RCC 7860 (cell line): Measurements from ENCODE around the gene CENPU.
"Not testable (repeated sequence)": the region's sequence is repeated elsewhere in the genome, so short reads cannot be mapped to it uniquely, and the experiment has no call there.

ENCODE experiments used
- DNase-seq: peaks from one replicate; pipeline ENCODE4 v3.0.0-alpha.2; 2015; ENCODE audit warnings: low spot score
- FAIRE-seq: peaks from 2 replicates; lab custom pipeline; 2012; peaks lifted over from hg19 to GRCh38; lab: Jason Lieb, UNC

CENPU gene

GRCh38 chr4:184668511-184669114 is 65.3 kb downstream of the CENPU start:
- DNase-seq, result no peak
- FAIRE-seq, result no peak

- FAIRE-seq, result no peak
- DNase-seq, result no peak
Measured at GRCh38 chr4:184668096-184668495, 65.8 kb downstream of the CENPU start.

- no peak for DNase-seq
- no peak for FAIRE-seq
Measured at GRCh38 chr4:184666670-184667069, 67.2 kb downstream of the CENPU start.

GRCh38 chr4:184664445-184665210 is 69.3 kb downstream of the CENPU start:
- FAIRE-seq, result no peak
- no peak for DNase-seq

- FAIRE-seq (no peak), DNase-seq (no peak)
Measured at GRCh38 chr4:184662236-184662635, 71.7 kb downstream of the CENPU start.

- FAIRE-seq (no peak), DNase-seq (no peak)
Measured at GRCh38 chr4:184660978-184661377, 72.9 kb downstream of the CENPU start.

- not testable (repeated sequence) for DNase-seq, FAIRE-seq
Measured at GRCh38 chr4:184657820-184658219, 76.1 kb downstream of the CENPU start.

GRCh38 chr4:184657144-184657543 is 76.8 kb downstream of the CENPU start:
- FAIRE-seq, result no peak

GRCh38 chr4:184655889-184656869 is 77.7 kb downstream of the CENPU start:
- no peak for FAIRE-seq
- DNase-seq, result no peak

More at GRCh38 chr4:184657144-184657543, 76.8 kb downstream of the CENPU start:
- no peak for DNase-seq

- FAIRE-seq (no peak), DNase-seq (no peak)
Measured at GRCh38 chr4:184653650-184654049, 80.2 kb downstream of the CENPU start.

GRCh38 chr4:184652681-184653080 is 81.2 kb downstream of the CENPU start:
- not testable (repeated sequence) for FAIRE-seq

GRCh38 chr4:184651899-184652298 is 82.0 kb downstream of the CENPU start:
- FAIRE-seq, result no peak

More at GRCh38 chr4:184652681-184653080, 81.2 kb downstream of the CENPU start:
- DNase-seq, result not testable (repeated sequence)

GRCh38 chr4:184649971-184650855 is 83.7 kb downstream of the CENPU start:
- DNase-seq (no peak), FAIRE-seq (no peak)

More at GRCh38 chr4:184651899-184652298, 82.0 kb downstream of the CENPU start:
- DNase-seq, result no peak

GRCh38 chr4:184649026-184649970 is 84.6 kb downstream of the CENPU start, which contains the start of the genes CASP3 and PRIMPOL:
Gene CASP3, minus strand, starts transcription at chr4:184649447. Its CDS starts 10,994 bp downstream, at chr4:184638453.
Gene PRIMPOL, plus strand, starts transcription at chr4:184649738. Its CDS starts 7,403 bp downstream, at chr4:184657141.
- no peak for FAIRE-seq
- peak; percentile 79 for DNase-seq

GRCh38 chr4:184648313-184649025 is 85.4 kb downstream of the CENPU start:
- no peak for DNase-seq
- FAIRE-seq, result no peak

GRCh38 chr4:184648054-184648312 is 85.9 kb downstream of the CENPU start:
- DNase-seq, result no peak
- FAIRE-seq, result no peak

GRCh38 chr4:184647266-184648053 is 86.4 kb downstream of the CENPU start:
- DNase-seq (no peak), FAIRE-seq (no peak)
